IMR-90 (cell line): ENCODE measurements around the gene FKBP6. TPM values are rescaled to one million over a fixed set of nuclear protein-coding genes. Genes with fewer than 3 reads are reported as not detected.
A peak's percentile ranks its signal among the peaks of the same experiment; 100 is the strongest.

Experiments
- ATAC-seq: fragments of 200-7000 bp; cut with Tn5 transposase; 2 replicates; pipeline ENCODE4 v1.9.1; 2020; ENCODE audit warnings: low read depth, mild to moderate bottlenecking, moderate library complexity
- BruUV-seq: library from RNA; stranded (reverse); fragments of 400-500 nt; replicated peaks from 2 replicates; lab custom pipeline; 2021; lab: Mats Ljungman, UMichigan
- CTCF ChIA-PET: fragments of 300-600 bp; formaldehyde crosslinking; extraction: SDS; loops from one replicate; lab custom pipeline; 2021; ENCODE audit warnings: antibody characterized with exemption; lab: Yijun Ruan, JAX
- POLR2A ChIA-PET: fragments of 300-600 bp; sonication (Branson Sonifier 250); formaldehyde crosslinking; loops from one replicate; lab custom pipeline; 2022; ENCODE audit warnings: antibody characterized with exemption; ENCODE audit not compliant: unreplicated experiment; lab: Charles Lee
- DNase-seq: peaks from one replicate; pipeline ENCODE4 v3.0.0; 2013
- H2AFZ ChIP-seq: replicated peaks from 2 replicates; pipeline ENCODE3; 2013; ENCODE audit warnings: low read length, mild to moderate bottlenecking; ENCODE audit not compliant: poor library complexity
- H2AK5ac ChIP-seq: 2 replicates; pipeline ENCODE4 v1.6.1; 2013; ENCODE audit warnings: low read depth, low read length, inconsistent platforms
- H2AK9ac ChIP-seq: replicated peaks from 2 replicates; pipeline ENCODE3; 2013; ENCODE audit warnings: mild to moderate bottlenecking, low read depth, low read length, moderate library complexity; ENCODE audit not compliant: poor library complexity
- H2BK120ac ChIP-seq: 2 replicates; pipeline ENCODE4 v1.6.1; 2013; ENCODE audit warnings: low read depth, low read length, inconsistent platforms
- H2BK15ac ChIP-seq: 3 replicates; pipeline ENCODE4 v1.6.1; 2013; ENCODE audit warnings: low read depth, low read length, inconsistent platforms
- H2BK20ac ChIP-seq: 2 replicates; pipeline ENCODE4 v1.6.1; 2013; ENCODE audit warnings: low read depth, mild to moderate bottlenecking, inconsistent platforms, low read length, moderate library complexity
- H2BK5ac ChIP-seq: 2 replicates; pipeline ENCODE4 v1.6.1; 2013; ENCODE audit warnings: mild to moderate bottlenecking, low read depth, low read length, inconsistent platforms; ENCODE audit not compliant: poor library complexity, severe bottlenecking
- H3K14ac ChIP-seq: replicated peaks from 2 replicates; pipeline ENCODE4 v1.6.1; 2013; ENCODE audit warnings: low read depth, low read length, inconsistent platforms
- H3K18ac ChIP-seq: 2 replicates; pipeline ENCODE4 v1.6.1; 2013; ENCODE audit warnings: low read depth, low read length, control low read depth
- H3K23ac ChIP-seq: 2 replicates; pipeline ENCODE4 v1.6.1; 2013; ENCODE audit warnings: low read depth, low read length, inconsistent platforms
- H3K27ac ChIP-seq: 2 replicates; pipeline ENCODE4 v1.5.1; 2013; ENCODE audit warnings: mild to moderate bottlenecking, control low read depth, low read length; ENCODE audit not compliant: insufficient read depth
- H3K27me3 ChIP-seq: 2 replicates; pipeline ENCODE4 v1.6.1; 2013; ENCODE audit warnings: low read length; ENCODE audit not compliant: control insufficient read depth, insufficient read depth
- H3K36me3 ChIP-seq: 2 replicates; pipeline ENCODE4 v1.6.1; 2013; ENCODE audit warnings: low read length, mixed read lengths; ENCODE audit not compliant: control insufficient read depth, insufficient read depth
- H3K4ac ChIP-seq: 2 replicates; pipeline ENCODE4 v1.6.1; 2013; ENCODE audit warnings: low read depth, low read length, inconsistent platforms
- H3K4me1 ChIP-seq: 2 replicates; pipeline ENCODE4 v1.6.1; 2013; ENCODE audit warnings: low read length, mixed read lengths; ENCODE audit not compliant: control insufficient read depth, insufficient read depth
- H3K4me2 ChIP-seq: 2 replicates; pipeline ENCODE4 v1.6.1; 2013; ENCODE audit warnings: low read depth, mild to moderate bottlenecking, control low read depth, low read length, moderate library complexity
- H3K4me3 ChIP-seq: 2 replicates; pipeline ENCODE4 v1.5.1; 2013; ENCODE audit warnings: low read depth, mild to moderate bottlenecking, control low read depth, low read length, moderate library complexity; ENCODE audit not compliant: insufficient read depth
- H3K56ac ChIP-seq: 2 replicates; pipeline ENCODE4 v1.6.1; 2013; ENCODE audit warnings: low read length, inconsistent platforms; ENCODE audit not compliant: insufficient read depth; ENCODE audit errors: extremely low read depth
- H3K79me1 ChIP-seq, 2 experiments: 2 replicates each; pipeline ENCODE4 v1.6.1; 2013; ENCODE audit warnings: low read length in 2 of 2, inconsistent platforms in 1 of 2, low read depth in 1 of 2
- H3K9ac ChIP-seq: 2 replicates; pipeline ENCODE4 v1.6.1; 2013; ENCODE audit warnings: low read depth, low read length, control low read depth
- H3K9me1 ChIP-seq: 2 replicates; pipeline ENCODE4 v1.6.1; 2013; ENCODE audit warnings: low read length, inconsistent platforms; ENCODE audit not compliant: insufficient read depth
- H3K9me3 ChIP-seq: 2 replicates; pipeline ENCODE4 v1.6.1; 2013; ENCODE audit warnings: low read length; ENCODE audit not compliant: control insufficient read depth, insufficient read depth
- H4K20me1 ChIP-seq: 2 replicates; pipeline ENCODE4 v1.6.1; 2013; ENCODE audit warnings: low read length, inconsistent platforms; ENCODE audit not compliant: insufficient read depth
- H4K5ac ChIP-seq: 2 replicates; pipeline ENCODE4 v1.6.1; 2013; ENCODE audit warnings: mild to moderate bottlenecking, low read depth, low read length, control low read depth
- H4K8ac ChIP-seq, 2 experiments: 2 replicates each; pipeline ENCODE4 v1.6.1; 2013; ENCODE audit warnings: low read depth in 2 of 2, low read length in 2 of 2, control low read depth in 1 of 2, inconsistent platforms in 1 of 2
- H4K91ac ChIP-seq: 2 replicates; pipeline ENCODE4 v1.6.1; 2013; ENCODE audit warnings: low read depth, low read length, inconsistent platforms; ENCODE audit not compliant: insufficient read depth
- CEBPB ChIP-seq: IDR thresholded peaks from 2 replicates; pipeline ENCODE4 v1.6.1; 2012; ENCODE audit warnings: low read depth, low read length, improper control_type of control experiment
- MXI1 ChIP-seq: IDR thresholded peaks from 2 replicates; pipeline ENCODE4 v1.6.1; 2012; ENCODE audit warnings: low read depth, mild to moderate bottlenecking, low read length, moderate library complexity, borderline replicate concordance
- NFE2L2 ChIP-seq: fragments of 150-350 bp; IDR thresholded peaks from 2 replicates; pipeline ENCODE4 v1.6.1; 2016; ENCODE audit warnings: low read depth, mild to moderate bottlenecking, low read length
- RAD21 ChIP-seq: IDR thresholded peaks from 2 replicates; pipeline ENCODE4 v1.6.1; 2012; ENCODE audit warnings: low read length, improper control_type of control experiment
- SMC3 ChIP-seq: fragments of 150-350 bp; IDR thresholded peaks from 2 replicates; pipeline ENCODE4 v1.6.1; 2016; ENCODE audit warnings: low read depth, mild to moderate bottlenecking, antibody characterized with exemption, low read length, moderate library complexity
- WGBS, 2 experiments: methylation state at CpG; one replicate each; pipeline versions ENCODE4 v1.1.5 to v1.1.7; 2013; ENCODE audit warnings: missing lambda C conversion rate in 2 of 2; ENCODE audit not compliant: insufficient read length in 1 of 2; ENCODE audit errors: extremely low coverage in 2 of 2; 5-methylcytosine and 5-hydroxymethylcytosine counted together
- dilution Hi-C: fragments of 300-500 bp; cut with HindIII; formaldehyde crosslinking; loops from one replicate; pipeline ENCODE4 v1.14.3; 2018; ENCODE audit warnings: low sequenced_read_pairs; ENCODE audit not compliant: unreplicated experiment
- in situ Hi-C: fragments of 300-500 bp; cut with MboI; formaldehyde crosslinking; loops from 3 replicates; pipeline ENCODE4 v1.14.3; 2019; ENCODE audit warnings: low sequenced_read_pairs, inconsistent platforms, mixed read lengths
- intact Hi-C: fragments of 100-400 bp; cut with micrococcal nuclease; formaldehyde crosslinking; loops from 2 replicates; pipeline ENCODE4 v1.10.0; 2022
- polyA plus RNA-seq, 3 experiments: library from polyadenylated mRNA; depleted of rRNA; stranded (reverse); fragments of >200 nt; gene quantifications; 2 replicates each; pipeline ENCODE4 v1.2.3, GENCODE V29; 2012; ENCODE audit warnings: low replicate concordance in 1 of 3
- total RNA-seq: library from RNA; depleted of rRNA; stranded (reverse); fragments of >200 nt; gene quantifications from 2 replicates; pipeline ENCODE4 v1.2.3, GENCODE V29; 2012
- TF ChIP-seq, protein P1 (sequence below): fragments of 150-350 bp; IDR thresholded peaks from 2 replicates; pipeline ENCODE4 v1.6.1; 2017; ENCODE audit warnings: mild to moderate bottlenecking, antibody characterized with exemption, low read length, low read depth
- TF ChIP-seq, protein P2 (sequence below): conservative IDR thresholded peaks from 2 replicates; pipeline ENCODE4 v1.5.1; 2012; ENCODE audit warnings: mild to moderate bottlenecking, low read depth, low read length, improper control_type of control experiment

Gene FKBP6
- total and polyA plus RNA-seq, 2 of the 4 experiments (the other 2 are of a cell fraction), result not detected

DNA sequence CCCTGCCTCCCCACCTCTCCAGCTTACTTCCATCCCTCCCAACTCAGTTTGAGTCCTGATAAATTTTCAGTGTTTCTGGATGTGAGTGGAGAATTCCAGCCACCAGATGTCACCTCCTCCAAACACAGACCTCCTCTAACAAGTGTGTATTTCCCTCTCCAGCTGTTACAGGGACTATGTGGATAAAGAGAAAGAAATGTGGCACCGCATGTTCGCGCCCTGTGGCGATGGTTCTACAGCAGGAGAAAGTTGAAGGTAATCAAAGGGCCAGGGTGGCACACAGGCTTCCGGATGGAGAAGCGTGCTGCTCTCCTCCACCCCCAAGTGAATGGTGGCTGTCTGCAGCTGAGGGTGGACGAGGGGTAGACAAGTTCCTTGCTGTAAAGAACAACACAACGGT, 14.7 kb downstream of the FKBP6 start:
- Histone ChIP-seq H2AK5ac (no peak overlapping the region), H3K9me3 (no peaks in the 10 kb centered on the region), H3K36me3 (no peaks in the 10 kb centered on the region), H4K20me1 (no peaks in the 10 kb centered on the region), H2AK9ac (peak overlapping the region; percentile 75), H3K79me1 (no peaks in the 10 kb centered on the region), H3K23ac (no peak overlapping the region), H4K91ac (peak overlapping the region; percentile 25; the same call in 1 of the 2 replicates), H3K56ac (no peak overlapping the region), H3K4ac (peak overlapping the region; percentile 48; the same call in 1 of the 2 replicates), H3K18ac (no peak overlapping the region), H3K9ac (no peak overlapping the region), H2BK20ac (peak overlapping the region; percentile 22), H3K27me3 (peaks cover 9% of the 10 kb centered on the region; the same call in 1 of the 2 replicates), H2BK120ac (peak overlapping the region; percentile 18; the same call in 1 of the 2 replicates), H4K5ac (no peak overlapping the region), H3K14ac (no peak overlapping the region; the same call in 1 of the 2 replicates), H3K27ac (no peak overlapping the region), H2BK15ac (no peak overlapping the region; the same call in 2 of the 3 replicates), H3K4me1 (peaks cover 6% of the 10 kb centered on the region), H3K9me1 (0 out of 2 replicates have a peak, but pooled peaks cover 3% of the 10 kb centered on the region), H4K8ac (peak overlapping the region in 1 of 2 experiments; percentile 68; a peak in 2 of 4 replicates), H2AFZ (peak overlapping the region; percentile 80), H3K4me3 (no peak overlapping the region), H2BK5ac (no peak overlapping the region), H3K4me2 (peak overlapping the region; percentile 64)
- no peak for TF ChIP-seq CEBPB
- TF ChIP-seq NFE2L2, result no peak
- TF ChIP-seq RAD21, result peak; percentile 62
- TF ChIP-seq SMC3, result peak; percentile 37; the same call in 1 of the 2 replicates
- TF ChIP-seq, protein P1, sequence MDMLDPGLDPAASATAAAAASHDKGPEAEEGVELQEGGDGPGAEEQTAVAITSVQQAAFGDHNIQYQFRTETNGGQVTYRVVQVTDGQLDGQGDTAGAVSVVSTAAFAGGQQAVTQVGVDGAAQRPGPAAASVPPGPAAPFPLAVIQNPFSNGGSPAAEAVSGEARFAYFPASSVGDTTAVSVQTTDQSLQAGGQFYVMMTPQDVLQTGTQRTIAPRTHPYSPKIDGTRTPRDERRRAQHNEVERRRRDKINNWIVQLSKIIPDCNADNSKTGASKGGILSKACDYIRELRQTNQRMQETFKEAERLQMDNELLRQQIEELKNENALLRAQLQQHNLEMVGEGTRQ, result no peak
- TF ChIP-seq, protein P2, sequence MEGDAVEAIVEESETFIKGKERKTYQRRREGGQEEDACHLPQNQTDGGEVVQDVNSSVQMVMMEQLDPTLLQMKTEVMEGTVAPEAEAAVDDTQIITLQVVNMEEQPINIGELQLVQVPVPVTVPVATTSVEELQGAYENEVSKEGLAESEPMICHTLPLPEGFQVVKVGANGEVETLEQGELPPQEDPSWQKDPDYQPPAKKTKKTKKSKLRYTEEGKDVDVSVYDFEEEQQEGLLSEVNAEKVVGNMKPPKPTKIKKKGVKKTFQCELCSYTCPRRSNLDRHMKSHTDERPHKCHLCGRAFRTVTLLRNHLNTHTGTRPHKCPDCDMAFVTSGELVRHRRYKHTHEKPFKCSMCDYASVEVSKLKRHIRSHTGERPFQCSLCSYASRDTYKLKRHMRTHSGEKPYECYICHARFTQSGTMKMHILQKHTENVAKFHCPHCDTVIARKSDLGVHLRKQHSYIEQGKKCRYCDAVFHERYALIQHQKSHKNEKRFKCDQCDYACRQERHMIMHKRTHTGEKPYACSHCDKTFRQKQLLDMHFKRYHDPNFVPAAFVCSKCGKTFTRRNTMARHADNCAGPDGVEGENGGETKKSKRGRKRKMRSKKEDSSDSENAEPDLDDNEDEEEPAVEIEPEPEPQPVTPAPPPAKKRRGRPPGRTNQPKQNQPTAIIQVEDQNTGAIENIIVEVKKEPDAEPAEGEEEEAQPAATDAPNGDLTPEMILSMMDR, result peak; percentile 72
- 0 out of 2 replicates have a peak, but pooled peaks have one; percentile 16 for TF ChIP-seq MXI1
- ATAC-seq (peak; percentile 86), DNase-seq (peak; percentile 69)
- intact Hi-C loops, result loop anchor here (1.0 kb wide), 1 partner anchor 109 kb away; no protein-coding TSS in a partner anchor
- ChIA-PET POLR2A (no interaction called here), CTCF (interaction anchor here (0.6 to 3.0 kb wide), 6 partner anchors 9 to 54 kb away, joined by 3 to 11 read pairs (median 4); no protein-coding TSS in a partner anchor)
- in situ Hi-C loops, result loop anchor here (5.0 kb wide), 1 partner anchor 95 kb away; no protein-coding TSS in a partner anchor
- no TSS peak for BruUV-seq
- dilution Hi-C loops, result no loop called here
- WGBS, 2 experiments, result 50% methylated on average over 2 of the region's 8 CpGs; no CpG with 5 or more reads in 1 of the 2 experiments
